ENCODE data around the gene ZNF70. TPM values are rescaled to one million over a fixed set of nuclear protein-coding genes. Genes with fewer than 3 reads are reported as not detected.

ZNF70 gene
- total RNA-seq: 1 to 10 TPM; 2.2 to 4.3 (median 2.8) TPM
- 1 to 10 TPM in 1 of 2 donors, under 1 TPM in 1; 0.77 to 1.4 TPM for polyA plus RNA-seq

DNA sequence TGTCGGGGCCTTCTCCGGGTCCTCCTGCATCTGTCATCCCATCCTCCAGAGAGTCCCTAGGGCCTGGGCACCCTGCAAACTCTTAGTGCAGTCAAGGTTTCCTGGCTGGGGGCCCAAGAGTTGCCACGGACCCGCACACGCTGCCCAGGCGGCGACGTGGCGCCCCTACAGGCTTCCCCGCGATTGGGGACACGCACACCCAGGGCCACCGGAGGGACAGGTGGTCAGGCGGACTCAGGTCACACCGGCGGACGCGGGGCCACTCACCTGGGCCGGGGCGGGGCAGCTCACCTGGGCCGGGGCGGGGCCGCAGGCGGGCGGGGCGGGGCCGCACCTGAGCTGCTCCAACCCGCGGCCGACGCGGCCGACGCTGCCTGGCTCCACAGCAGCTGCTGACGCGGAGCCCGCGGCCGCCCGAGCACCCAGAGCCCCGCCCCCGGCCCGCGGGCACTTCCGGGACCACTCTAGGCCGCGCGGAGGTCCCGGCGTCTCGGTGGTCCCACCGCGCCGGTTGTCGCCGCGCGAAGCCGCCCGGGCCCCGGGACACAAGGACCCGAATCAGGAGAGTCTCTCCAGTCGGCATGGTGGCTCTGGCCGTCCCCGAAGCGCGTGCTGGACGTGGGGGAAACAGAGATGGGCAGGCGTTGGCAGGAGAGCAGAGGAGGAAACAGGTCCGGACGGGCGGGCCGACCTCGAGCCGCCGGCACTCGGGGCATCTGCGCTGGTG lies at the start of gene ZNF70:
Gene ZNF70 (minus strand): TSS at position 399 of the 727 bp plus-strand sequence. CDS start 5,972 bp downstream, outside the sequence.
- intact Hi-C loops (cut with DNase I): no loop called here
- H3K4me3 ChIP-seq: peak within 1 kb of the TSS; percentile 58 to 78 (median 66)
- ATAC-seq (peak; percentile 91 to 95 (median 94)), DNase-seq (peak; percentile 89 to 97 (median 94)), FAIRE-seq (no peak)
- no peaks in the 10 kb centered on the region for H3K9me3 ChIP-seq
- WGBS, 2 donors: 0 to 1% methylated on average over 51 to 78 of the region's 78 CpGs
- H3K36me3 ChIP-seq: no peaks in the 10 kb centered on the region
- H3K4me1 ChIP-seq: peaks cover 0 to 6% (median 5%) of the 10 kb centered on the region in 3 donors
- TF ChIP-seq, protein P1, sequence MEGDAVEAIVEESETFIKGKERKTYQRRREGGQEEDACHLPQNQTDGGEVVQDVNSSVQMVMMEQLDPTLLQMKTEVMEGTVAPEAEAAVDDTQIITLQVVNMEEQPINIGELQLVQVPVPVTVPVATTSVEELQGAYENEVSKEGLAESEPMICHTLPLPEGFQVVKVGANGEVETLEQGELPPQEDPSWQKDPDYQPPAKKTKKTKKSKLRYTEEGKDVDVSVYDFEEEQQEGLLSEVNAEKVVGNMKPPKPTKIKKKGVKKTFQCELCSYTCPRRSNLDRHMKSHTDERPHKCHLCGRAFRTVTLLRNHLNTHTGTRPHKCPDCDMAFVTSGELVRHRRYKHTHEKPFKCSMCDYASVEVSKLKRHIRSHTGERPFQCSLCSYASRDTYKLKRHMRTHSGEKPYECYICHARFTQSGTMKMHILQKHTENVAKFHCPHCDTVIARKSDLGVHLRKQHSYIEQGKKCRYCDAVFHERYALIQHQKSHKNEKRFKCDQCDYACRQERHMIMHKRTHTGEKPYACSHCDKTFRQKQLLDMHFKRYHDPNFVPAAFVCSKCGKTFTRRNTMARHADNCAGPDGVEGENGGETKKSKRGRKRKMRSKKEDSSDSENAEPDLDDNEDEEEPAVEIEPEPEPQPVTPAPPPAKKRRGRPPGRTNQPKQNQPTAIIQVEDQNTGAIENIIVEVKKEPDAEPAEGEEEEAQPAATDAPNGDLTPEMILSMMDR (IDR thresholded peaks at IDR 0.05): peak in 1 of 4 donors; percentile 8
- no peaks in the 10 kb centered on the region for H3K27me3 ChIP-seq
- peak within 1 kb of the TSS; percentile 81 to 93 (median 92) for H3K27ac ChIP-seq

DNA sequence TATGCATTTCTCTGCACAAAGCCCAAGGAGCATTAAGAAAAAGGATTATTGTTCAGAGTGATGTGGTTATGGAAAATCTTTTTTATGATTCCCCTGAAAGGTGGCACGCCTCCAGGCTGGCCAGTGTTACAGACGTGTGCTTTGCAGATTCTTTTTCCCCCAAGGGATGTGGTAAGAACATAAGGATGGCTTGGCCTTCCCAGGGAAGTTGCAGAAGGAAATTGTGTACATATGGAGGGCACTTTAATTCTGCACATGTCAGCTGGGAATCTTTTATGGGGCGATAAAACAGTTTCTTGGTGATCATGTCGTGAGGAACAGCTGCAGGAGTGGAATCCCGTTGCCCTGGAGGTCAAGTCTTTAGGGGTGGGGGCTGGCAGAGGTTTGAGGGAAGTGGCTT lies 45.5 kb upstream of the ZNF70 start:
- TF ChIP-seq, protein P1 (IDR thresholded peaks at IDR 0.05): no peak
- Histone ChIP-seq H3K27me3 (no peaks in the 10 kb centered on the region), H3K4me3 (no peak overlapping the region), H3K9me3 (no peaks in the 10 kb centered on the region), H3K4me1 (no peaks in the 10 kb centered on the region), H3K27ac (no peak overlapping the region), H3K36me3 (peaks cover 0 to 67% (median 24%) of the 10 kb centered on the region in 3 donors)
- 86 to 87% methylated on average over 5 of the region's 5 CpGs for WGBS, 2 donors
- ATAC-seq: no peak
- no peak for FAIRE-seq
- intact Hi-C loops (cut with DNase I): no loop called here
- no peak for DNase-seq

DNA sequence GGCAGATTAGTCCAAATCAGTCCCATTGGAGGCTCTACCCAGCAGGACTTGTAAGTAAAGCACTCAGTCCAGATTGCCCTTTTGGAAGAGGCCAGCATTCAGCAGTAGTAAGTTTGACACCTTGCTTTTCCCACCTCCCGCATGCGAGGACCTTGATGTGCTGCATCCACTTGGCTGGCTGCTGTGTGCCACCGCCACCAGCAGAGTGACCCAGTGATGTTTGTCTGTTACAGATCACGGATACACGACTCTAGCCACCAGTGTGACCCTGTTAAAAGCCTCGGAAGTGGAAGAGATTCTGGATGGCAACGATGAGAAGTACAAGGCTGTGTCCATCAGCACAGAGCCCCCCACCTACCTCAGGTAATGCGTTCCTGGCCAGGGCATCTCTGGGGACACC lies 42.4 kb upstream of the ZNF70 start:
- Histone ChIP-seq H3K4me1 (peaks cover 6 to 14% (median 8%) of the 10 kb centered on the region in 3 donors), H3K9me3 (no peaks in the 10 kb centered on the region), H3K36me3 (peaks cover 0 to 47% (median 12%) of the 10 kb centered on the region in 3 donors), H3K4me3 (no peak overlapping the region), H3K27me3 (no peaks in the 10 kb centered on the region), H3K27ac (no peak overlapping the region)
- 80 to 81% methylated on average over 8 of the region's 8 CpGs for WGBS, 2 donors
- TF ChIP-seq, protein P1 (IDR thresholded peaks at IDR 0.05): no peak
- DNase-seq (peak in 1 of 6 donors; percentile 22), FAIRE-seq (no peak), ATAC-seq (no peak)
- intact Hi-C loops (cut with DNase I): no loop called here

GRCh38 chr22:23791738-23792645 lies 41.1 kb upstream of the ZNF70 start:
- Histone ChIP-seq H3K4me1 (peaks cover 8 to 20% (median 9%) of the 10 kb centered on the region in 3 donors), H3K27me3 (no peaks in the 10 kb centered on the region), H3K4me3 (no peak overlapping the region), H3K9me3 (no peaks in the 10 kb centered on the region), H3K36me3 (peaks cover 0 to 40% (median 12%) of the 10 kb centered on the region in 3 donors), H3K27ac (no peak overlapping the region)
- ATAC-seq (no peak), FAIRE-seq (no peak), DNase-seq (peak in 1 of 6 donors; percentile 36)
- 83 to 86% methylated on average over 25 of the region's 25 CpGs for WGBS, 2 donors
- TF ChIP-seq, protein P1 (IDR thresholded peaks at IDR 0.05): no peak
- intact Hi-C loops (cut with DNase I): no loop called here
